K562 (cell line): ENCODE measurements around the gene CNTNAP4. TPM values are rescaled to one million over a fixed set of nuclear protein-coding genes. Genes with fewer than 3 reads are reported as not detected.

Experiments used
- ATAC-seq: fragments of 200-7000 bp; cut with Tn5 transposase; 3 replicates; pipeline ENCODE4 v1.9.1; 2020; ENCODE audit warnings: moderate library complexity
- BruUV-seq: library from RNA; stranded (reverse); fragments of 400-500 nt; replicated peaks from 2 replicates; lab custom pipeline; 2021; lab: Mats Ljungman, UMichigan
- CTCF ChIA-PET: fragments of 300-600 bp; formaldehyde crosslinking; extraction: SDS; loops from one replicate; lab custom pipeline; 2021; ENCODE audit warnings: low intra/inter-chr PET ratio; lab: Yijun Ruan, JAX
- POLR2A ChIA-PET: fragments of 300-600, 350-650 bp; sonication (Branson Sonifier 250); formaldehyde crosslinking; extraction: SDS; loops from one replicate; lab custom pipeline; 2021; ENCODE audit warnings: antibody characterized with exemption, inconsistent platforms; lab: Yijun Ruan, JAX
- DNase-seq, 4 experiments: peaks; one replicate each; pipeline versions ENCODE4 v3.0.0 to v3.0.0-alpha.2; 2011 to 2018; ENCODE audit warnings: low spot score in 3 of 4, mixed read lengths in 3 of 4; ENCODE audit errors: extremely low read depth in 1 of 4
- FAIRE-seq: peaks from 2 replicates; lab custom pipeline; 2011; peaks lifted over from hg19 to GRCh38; lab: Jason Lieb, UNC
- H2AFZ ChIP-seq: 2 replicates; pipeline ENCODE4 v1.6.0; 2011; ENCODE audit warnings: low read depth, low read length, control low read depth, inconsistent platforms
- H3K27ac ChIP-seq: fragments of 200-600 bp; 3 replicates; pipeline ENCODE4 v1.8.0; 2011; ENCODE audit warnings: low read depth, mild to moderate bottlenecking, control low read depth, inconsistent platforms, low read length, moderate library complexity, mixed read lengths; ENCODE audit errors: extremely low read depth
- H3K27me3 ChIP-seq, 2 experiments: fragments of 300-600 bp in 1 of 2; 2 replicates in 1 of 2; 3 replicates in 1 of 2; pipeline versions ENCODE4 v1.6.0 to v1.8.0; 2011; ENCODE audit warnings: inconsistent platforms in 2 of 2, low read length in 2 of 2, mild to moderate bottlenecking in 1 of 2, mixed read lengths in 1 of 2, moderate library complexity in 1 of 2; ENCODE audit not compliant: control insufficient read depth in 2 of 2, insufficient read depth in 2 of 2
- H3K36me3 ChIP-seq: fragments of 300-600 bp; 3 replicates; pipeline ENCODE4 v1.8.0; 2011; ENCODE audit warnings: mild to moderate bottlenecking, low read length, inconsistent platforms; ENCODE audit not compliant: control insufficient read depth, insufficient read depth
- H3K4me1 ChIP-seq, 2 experiments: fragments of 200-600 bp in 1 of 2; replicated peaks in 1 of 2; 2 replicates in 1 of 2; 3 replicates in 1 of 2; pipeline versions ENCODE4 v1.5.1 to v1.8.0; 2011; ENCODE audit warnings: inconsistent platforms in 2 of 2, low read length in 2 of 2, mild to moderate bottlenecking in 1 of 2, mixed read lengths in 1 of 2, moderate library complexity in 1 of 2; ENCODE audit not compliant: control insufficient read depth in 2 of 2, insufficient read depth in 2 of 2
- H3K4me2 ChIP-seq: 2 replicates; pipeline ENCODE4 v1.6.1; 2011; ENCODE audit warnings: low read length, control low read depth, inconsistent platforms, mixed read lengths; ENCODE audit not compliant: insufficient read depth
- H3K4me3 ChIP-seq: fragments of 200-600 bp; sonication (generic), shearing (Covaris generic); 2 replicates; pipeline ENCODE4 v1.5.1; 2016; ENCODE audit warnings: control low read depth, inconsistent platforms
- H3K79me2 ChIP-seq: fragments of 200-600 bp; 3 replicates; pipeline ENCODE4 v1.8.0; 2011; ENCODE audit warnings: low read length, inconsistent platforms; ENCODE audit not compliant: control insufficient read depth, insufficient read depth
- H3K9ac ChIP-seq, 2 experiments: 2 replicates each; pipeline versions ENCODE4 v1.6.0 to v1.6.1; 2011; ENCODE audit warnings: low read depth in 2 of 2, low read length in 2 of 2, control low read depth in 1 of 2, inconsistent platforms in 1 of 2, mild to moderate bottlenecking in 1 of 2, mixed read lengths in 1 of 2; ENCODE audit not compliant: insufficient read depth in 1 of 2
- H3K9me1 ChIP-seq: one replicate; pipeline ENCODE4 v1.6.0; 2011; ENCODE audit warnings: inconsistent platforms, mild to moderate bottlenecking, low read length, moderate library complexity; ENCODE audit not compliant: control insufficient read depth, insufficient read depth
- H3K9me3 ChIP-seq: replicated peaks from 2 replicates; pipeline ENCODE4 v1.5.1; 2011; ENCODE audit warnings: low read depth, low read length, inconsistent platforms; ENCODE audit not compliant: control insufficient read depth, insufficient read depth
- H4K20me1 ChIP-seq: replicated peaks from 2 replicates; pipeline ENCODE4 v1.6.1; 2011; ENCODE audit warnings: low read length, inconsistent platforms, mixed read lengths; ENCODE audit not compliant: control insufficient read depth, insufficient read depth
- CAMTA2 ChIP-seq: fragments of 250-450 bp; sonication (Bioruptor Pico); conservative IDR thresholded peaks from 2 replicates; pipeline ENCODE4 v1.5.1; 2022
- DLX4 ChIP-seq: fragments of 250-450 bp; sonication (Bioruptor Pico); IDR thresholded peaks from 2 replicates; pipeline ENCODE4 v1.6.1; 2021; ENCODE audit warnings: mild to moderate bottlenecking
- ERF ChIP-seq: fragments of 450-650 bp; formaldehyde crosslinking; IDR thresholded peaks from 2 replicates; pipeline ENCODE4 v1.4.0; 2020; ENCODE audit warnings: mild to moderate bottlenecking, mixed read lengths
- FUS ChIP-seq: fragments of 200-400 bp; formaldehyde crosslinking; optimal IDR thresholded peaks from 2 replicates; pipeline ENCODE3; 2017; ENCODE audit warnings: low read depth, low read length
- HNRNPUL1 ChIP-seq: fragments of 200-400 bp; formaldehyde crosslinking; IDR thresholded peaks from 2 replicates; pipeline ENCODE4 v1.6.1; 2017; ENCODE audit warnings: low read length
- PTBP1 ChIP-seq: fragments of 200-400 bp; formaldehyde crosslinking; IDR thresholded peaks from 2 replicates; pipeline ENCODE4 v1.6.1; 2017; ENCODE audit warnings: low read depth, low read length
- RUNX1 ChIP-seq: sonication (generic); IDR thresholded peaks from 2 replicates; pipeline ENCODE4 v1.6.1; 2016; ENCODE audit warnings: antibody characterized with exemption, low read depth
- SMAD4 ChIP-seq: fragments of 250-450 bp; sonication (Bioruptor Pico); conservative IDR thresholded peaks from 2 replicates; pipeline ENCODE4 v1.8.0; 2021; ENCODE audit warnings: inconsistent platforms, mild to moderate bottlenecking, moderate library complexity
- SMARCA4 ChIP-seq: fragments of 450-650 bp; IDR thresholded peaks from 2 replicates; pipeline ENCODE4 v1.6.1; 2016
- SRSF9 ChIP-seq: fragments of 200-400 bp; formaldehyde crosslinking; IDR thresholded peaks from 2 replicates; pipeline ENCODE4 v1.6.1; 2017; ENCODE audit warnings: low read depth, low read length, borderline replicate concordance
- ZNF197 ChIP-seq: fragments of 200-800 bp; sonication (Bioruptor generic); IDR thresholded peaks from 2 replicates; pipeline ENCODE4 v1.6.1; 2016; ENCODE audit warnings: low read depth, missing genetic modification characterization, missing compliant biosample characterization
- ZZZ3 ChIP-seq: fragments of 450-650 bp; IDR thresholded peaks from 2 replicates; pipeline ENCODE4 v1.6.1; 2016; ENCODE audit warnings: antibody characterized with exemption, mild to moderate bottlenecking, moderate library complexity
- WGBS: fragments of 100-300 bp; shearing (Covaris generic); methylation state at CpG from one replicate; pipeline ENCODE4 v1.1.6; 2016; ENCODE audit warnings: low coverage, mixed read lengths; ENCODE audit not compliant: insufficient coverage; ENCODE audit errors: missing lambda C conversion rate; 5-methylcytosine and 5-hydroxymethylcytosine counted together
- in situ Hi-C: fragments of 300-500 bp; cut with MboI; formaldehyde crosslinking; loops from 4 replicates; pipeline ENCODE4 v1.15.0; 2018; ENCODE audit warnings: inconsistent platforms, mixed read lengths
- intact Hi-C: fragments of 100-400 bp; cut with micrococcal nuclease; formaldehyde crosslinking; loops from 2 replicates; pipeline ENCODE4 v1.14.2; 2022
- polyA plus RNA-seq, 8 experiments: library from polyadenylated mRNA; depleted of rRNA in 4 of 8; stranded (reverse) in 5 of 8; unstranded in 3 of 8; fragments of >200 nt; fragmentation: Nextera tagmentation in 2 of 8; fragmentation: Illumina TruSeq in 1 of 8; extraction: Ambion mirVana in 2 of 8; extraction: Trizol in 1 of 8; gene quantifications; 2 replicates each; pipeline versions ENCODE4 v1.2.1 to v1.2.3, GENCODE V29; 2011 to 2014; ENCODE audit warnings: inconsistent platforms in 1 of 8, missing spikeins in 1 of 8
- total RNA-seq, 7 experiments: library from RNA; depleted of rRNA in 6 of 7; stranded (reverse); fragments of >200 nt in 6 of 7; fragmentation: Illumina TruSeq in 2 of 7; extraction: Trizol in 2 of 7; gene quantifications; 2 replicates each; pipeline versions ENCODE4 v1.2.1 to v1.2.3, GENCODE V29; 2011 to 2021; ENCODE audit warnings: low replicate concordance in 1 of 7
- TF ChIP-seq, protein P1 (sequence below): fragments of 250-450 bp; sonication (Bioruptor Pico); IDR thresholded peaks from 2 replicates; pipeline ENCODE4 v1.8.0; 2022; ENCODE audit warnings: moderate library complexity, mild to moderate bottlenecking, inconsistent platforms
- TF ChIP-seq, protein P2 (sequence below): IDR thresholded peaks from 2 replicates; pipeline ENCODE4 v1.6.1; 2012; ENCODE audit warnings: low read depth, low read length, improper control_type of control experiment, borderline replicate concordance

CNTNAP4 gene
- total and polyA plus RNA-seq, 9 of the 15 experiments (the other 6 are each of a cell fraction or from before 2014, with no cell fraction given) = not detected

DNA sequence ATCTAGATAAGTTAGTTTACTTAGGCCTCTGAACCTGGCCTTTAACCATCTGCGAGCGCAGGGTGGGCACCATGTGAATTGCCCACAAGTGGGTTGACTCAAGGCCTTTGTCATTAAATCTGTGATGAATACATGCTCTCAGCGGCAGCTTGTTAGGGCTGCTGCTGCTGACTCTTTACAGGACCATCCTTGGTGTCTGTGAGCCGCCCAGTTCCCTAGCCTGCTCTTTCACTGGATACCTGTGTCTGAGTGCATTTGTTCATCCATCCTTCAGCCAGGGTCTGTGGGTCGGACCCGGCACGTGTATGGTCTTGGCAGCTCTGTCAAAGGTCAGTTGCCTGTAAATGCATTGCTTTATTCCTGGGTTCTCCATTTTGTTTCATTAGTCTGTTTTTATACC lies 321.3 kb downstream of the CNTNAP4 start:
- WGBS = 0% methylated on average over 7 of the region's 7 CpGs
- in situ Hi-C loops (no loop called here), intact Hi-C loops (no loop called here)
- no peak for ATAC-seq
- H3K27ac ChIP-seq = no peak overlapping the region
- no peaks in the 10 kb centered on the region for H3K9me1 ChIP-seq
- ChIA-PET POLR2A (no interaction called here), CTCF (no interaction called here)
- no peak overlapping the region for H3K4me3 ChIP-seq
- FAIRE-seq = no peak
- no peaks in the 10 kb centered on the region for H3K36me3 ChIP-seq
- H3K9ac ChIP-seq = no peak overlapping the region
- no TSS peak for BruUV-seq
- no peak for DNase-seq
- H3K79me2 ChIP-seq = no peaks in the 10 kb centered on the region
- H3K4me2 ChIP-seq = no peak overlapping the region
- no peak overlapping the region for H2AFZ ChIP-seq
- H3K27me3 ChIP-seq = no peaks in the 10 kb centered on the region; a peak in 1 of 5 replicates
- TF ChIP-seq SMARCA4 (no peak), DLX4 (no peak), SRSF9 (no peak), ERF (CRISPR knock-in tag) (no peak), ZNF197 (CRISPR knock-in tag) (no peak), FUS (no peak), PTBP1 (no peak), CAMTA2 (no peak), SMAD4 (no peak), ZZZ3 (no peak), RUNX1 (no peak), HNRNPUL1 (no peak)
- TF ChIP-seq, protein P1, sequence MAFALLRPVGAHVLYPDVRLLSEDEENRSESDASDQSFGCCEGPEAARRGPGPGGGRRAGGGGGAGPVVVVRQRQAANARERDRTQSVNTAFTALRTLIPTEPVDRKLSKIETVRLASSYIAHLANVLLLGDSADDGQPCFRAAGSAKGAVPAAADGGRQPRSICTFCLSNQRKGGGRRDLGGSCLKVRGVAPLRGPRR = no peak
- TF ChIP-seq, protein P2, sequence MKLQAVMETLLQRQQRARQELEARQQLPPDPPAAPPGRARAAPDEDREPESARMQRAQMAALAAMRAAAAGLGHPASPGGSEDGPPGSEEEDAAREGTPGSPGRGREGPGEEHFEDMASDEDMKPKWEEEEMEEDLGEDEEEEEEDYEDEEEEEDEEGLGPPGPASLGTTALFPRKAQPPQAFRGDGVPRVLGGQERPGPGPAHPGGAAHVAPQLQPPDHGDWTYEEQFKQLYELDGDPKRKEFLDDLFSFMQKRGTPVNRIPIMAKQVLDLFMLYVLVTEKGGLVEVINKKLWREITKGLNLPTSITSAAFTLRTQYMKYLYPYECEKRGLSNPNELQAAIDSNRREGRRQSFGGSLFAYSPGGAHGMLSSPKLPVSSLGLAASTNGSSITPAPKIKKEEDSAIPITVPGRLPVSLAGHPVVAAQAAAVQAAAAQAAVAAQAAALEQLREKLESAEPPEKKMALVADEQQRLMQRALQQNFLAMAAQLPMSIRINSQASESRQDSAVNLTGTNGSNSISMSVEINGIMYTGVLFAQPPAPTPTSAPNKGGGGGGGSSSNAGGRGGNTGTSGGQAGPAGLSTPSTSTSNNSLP = no peak
- no peaks in the 10 kb centered on the region for H4K20me1 ChIP-seq
- H3K4me1 ChIP-seq = no peaks in the 10 kb centered on the region
- H3K9me3 ChIP-seq = no peaks in the 10 kb centered on the region
